Activated CD8-positive, alpha-beta memory T cell treated with anti-CD3 and anti-CD28 coated beads, Interleukin-2, amount 10 ng/mL, durations not matched to agents 7 days and 5 days (primary cell): ENCODE data around the gene TSPAN2. TPM values are rescaled to one million over a fixed set of nuclear protein-coding genes. Genes with fewer than 3 reads are reported as not detected.
"Not testable (repeated sequence)": the region's sequence is repeated elsewhere in the genome, so short reads cannot be mapped to it uniquely, and the experiment has no call there.

Experiments
- ATAC-seq: fragments of 150-1000 bp; cut with Tn5 transposase; one replicate; pipeline ENCODE4 v1.10.0; 2021; ENCODE audit warnings: moderate library complexity
- CTCF ChIA-PET: fragments of 350-600 bp; sonication (Branson Sonifier 250); formaldehyde crosslinking; loops from one replicate; lab custom pipeline; 2021; ENCODE audit warnings: antibody characterized with exemption; lab: Charles Lee
- DNase-seq: peaks from one replicate; pipeline ENCODE4 v3.0.0-alpha.2; 2020
- H3K27ac Mint-ChIP-seq: one replicate; pipeline ENCODE4 v1.8.0; 2021; ENCODE audit warnings: mild to moderate bottlenecking, mixed read lengths
- H3K27me3 Mint-ChIP-seq: one replicate; pipeline ENCODE4 v1.8.0; 2021; ENCODE audit warnings: mixed read lengths
- H3K36me3 Mint-ChIP-seq: one replicate; pipeline ENCODE4 v1.8.0; 2021; ENCODE audit warnings: mild to moderate bottlenecking, mixed read lengths
- H3K4me1 Mint-ChIP-seq: one replicate; pipeline ENCODE4 v1.8.0; 2021; ENCODE audit warnings: mixed read lengths
- H3K4me3 Mint-ChIP-seq: one replicate; pipeline ENCODE4 v1.8.0; 2021; ENCODE audit warnings: mild to moderate bottlenecking, moderate library complexity, mixed read lengths
- H3K9me3 Mint-ChIP-seq: one replicate; pipeline ENCODE4 v1.8.0; 2022; ENCODE audit warnings: low read depth, mixed read lengths
- total RNA-seq, 2 experiments: library from RNA; stranded (reverse); gene quantifications; one replicate each; pipeline ENCODE4 v1.2.3, GENCODE V29; 2021

TSPAN2 gene
- total RNA-seq, 2 experiments from 2014 or later: 1.2 to 2.3 TPM

GRCh38 chr1:115036814-115037507 lies 52.3 kb downstream of the TSPAN2 start:
- Mint-ChIP-seq H3K27ac (no peak overlapping the region), H3K27me3 (peaks cover 4% of the 10 kb centered on the region), H3K4me1 (no peaks in the 10 kb centered on the region), H3K4me3 (no peak overlapping the region), H3K36me3 (no peaks in the 10 kb centered on the region), H3K9me3 (no peaks in the 10 kb centered on the region)
- DNase-seq (no peak), ATAC-seq (no peak)
- CTCF ChIA-PET: no interaction called here

DNA sequence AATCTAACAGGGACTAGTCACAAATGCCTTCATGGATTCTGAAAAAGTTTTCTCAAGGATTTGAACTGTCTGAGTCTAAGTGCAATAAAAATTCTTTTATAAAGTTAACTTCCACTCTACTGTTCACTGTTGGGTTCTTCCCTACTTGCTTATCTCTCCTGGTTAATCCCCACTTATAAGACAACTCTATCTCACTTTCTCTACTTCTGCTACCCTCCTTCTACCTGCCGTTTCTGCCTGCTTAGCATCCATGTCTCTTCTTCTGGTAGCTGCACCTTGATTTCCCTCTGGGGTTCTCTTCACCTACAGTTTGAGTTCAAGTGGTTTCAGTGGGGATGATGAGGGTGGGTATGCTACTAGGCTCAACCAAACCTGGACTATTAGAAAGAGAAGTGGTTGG lies 53.7 kb downstream of the TSPAN2 start:
- ATAC-seq: no peak
- CTCF ChIA-PET: no interaction called here
- no peak for DNase-seq
- H3K4me3 Mint-ChIP-seq: no peak overlapping the region
- no peaks in the 10 kb centered on the region for H3K9me3 Mint-ChIP-seq
- H3K36me3 Mint-ChIP-seq: no peaks in the 10 kb centered on the region
- no peak overlapping the region for H3K27ac Mint-ChIP-seq
- H3K4me1 Mint-ChIP-seq: no peaks in the 10 kb centered on the region
- H3K27me3 Mint-ChIP-seq: peaks cover 8% of the 10 kb centered on the region

GRCh38 chr1:115031595-115031994 lies 57.7 kb downstream of the TSPAN2 start:
- CTCF ChIA-PET: interaction anchor here (1.0 kb wide), 1 partner anchor 107 kb away, joined by 3 read pairs; no protein-coding TSS in a partner anchor
- Mint-ChIP-seq H3K36me3 (no peaks in the 10 kb centered on the region), H3K27me3 (peaks cover 24% of the 10 kb centered on the region)

GRCh38 chr1:115029526-115029925 lies 59.8 kb downstream of the TSPAN2 start, which contains the start of gene TSHB:
Gene TSHB, plus strand, starts transcription at chr1:115029826. Its CDS starts 3,537 bp downstream, at chr1:115033363.
- H3K27me3 Mint-ChIP-seq: peaks cover 24% of the 10 kb centered on the region
- no peak within 1 kb of the TSS for H3K4me3 Mint-ChIP-seq
- H3K36me3 Mint-ChIP-seq: no peaks in the 10 kb centered on the region
- H3K27ac Mint-ChIP-seq: no peak within 1 kb of the TSS
- ATAC-seq (no peak), DNase-seq (no peak)
- CTCF ChIA-PET: interaction anchor here (1.4 to 1.5 kb wide), 2 partner anchors 23 to 83 kb away, joined by 4 to 5 read pairs; no protein-coding TSS in a partner anchor
- no peaks in the 10 kb centered on the region for H3K9me3 Mint-ChIP-seq
- H3K4me1 Mint-ChIP-seq: no peaks in the 10 kb centered on the region

More at GRCh38 chr1:115031595-115031994, 57.7 kb downstream of the TSPAN2 start:
- no peak for ATAC-seq
- Mint-ChIP-seq H3K4me3 (no peak overlapping the region), H3K9me3 (no peaks in the 10 kb centered on the region), H3K4me1 (no peaks in the 10 kb centered on the region), H3K27ac (no peak overlapping the region)
- DNase-seq: no peak

DNA sequence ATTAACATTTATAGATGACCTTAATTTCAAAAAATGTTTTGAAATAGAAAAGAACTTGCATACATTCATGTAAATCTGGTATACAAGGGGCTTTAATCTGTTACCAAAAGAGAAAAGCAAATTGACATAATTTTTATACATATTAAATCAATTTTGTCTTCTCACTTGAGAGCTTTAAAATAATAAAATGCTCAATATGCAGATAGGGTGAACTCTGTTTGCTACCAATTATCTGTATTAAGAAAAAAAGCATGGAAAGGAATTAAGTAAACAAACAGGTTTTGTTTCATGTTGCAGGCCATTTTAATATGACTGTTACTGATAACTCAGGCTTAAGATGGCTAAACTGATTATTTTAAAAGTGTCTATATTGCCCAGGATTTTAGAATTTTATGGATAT lies 65.7 kb downstream of the TSPAN2 start:
- DNase-seq (no peak), ATAC-seq (no peak)
- H3K4me1 Mint-ChIP-seq: no peaks in the 10 kb centered on the region
- no peaks in the 10 kb centered on the region for H3K9me3 Mint-ChIP-seq
- no peak overlapping the region for H3K27ac Mint-ChIP-seq
- no peak overlapping the region for H3K4me3 Mint-ChIP-seq
- CTCF ChIA-PET: no interaction called here
- H3K27me3 Mint-ChIP-seq: peaks cover 31% of the 10 kb centered on the region
- no peaks in the 10 kb centered on the region for H3K36me3 Mint-ChIP-seq

GRCh38 chr1:115021145-115021544 lies 68.2 kb downstream of the TSPAN2 start:
- no peaks in the 10 kb centered on the region for H3K9me3 Mint-ChIP-seq
- H3K27ac Mint-ChIP-seq: no peak overlapping the region
- no peaks in the 10 kb centered on the region for H3K4me1 Mint-ChIP-seq
- no peaks in the 10 kb centered on the region for H3K36me3 Mint-ChIP-seq
- CTCF ChIA-PET: no interaction called here
- ATAC-seq (no peak), DNase-seq (no peak)
- peaks cover 28% of the 10 kb centered on the region for H3K27me3 Mint-ChIP-seq
- no peak overlapping the region for H3K4me3 Mint-ChIP-seq

GRCh38 chr1:115019549-115019948 lies 69.8 kb downstream of the TSPAN2 start:
- H3K27ac Mint-ChIP-seq, H3K4me3 Mint-ChIP-seq, CTCF ChIA-PET, H3K9me3 Mint-ChIP-seq, H3K4me1 Mint-ChIP-seq, ATAC-seq, H3K36me3 Mint-ChIP-seq, DNase-seq: not testable (repeated sequence)
- peaks cover 28% of the 10 kb centered on the region for H3K27me3 Mint-ChIP-seq

DNA sequence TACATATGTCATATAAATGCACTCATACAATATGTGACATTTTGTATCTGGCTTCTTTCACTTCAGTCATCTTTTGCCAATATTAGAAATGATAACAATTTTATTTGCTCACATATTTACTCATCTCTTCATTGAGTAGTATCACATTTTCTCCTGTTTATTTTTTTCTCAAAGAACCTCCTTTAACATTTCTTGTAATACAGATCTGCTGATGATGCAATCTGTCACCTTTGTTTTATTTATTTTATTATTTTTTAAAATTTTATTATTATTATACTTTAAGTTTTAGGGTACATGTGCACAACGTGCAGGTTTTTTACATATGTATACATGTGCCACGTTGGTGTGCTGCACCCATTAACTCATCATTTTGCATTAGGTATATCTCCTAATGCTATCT lies 75.5 kb downstream of the TSPAN2 start:
- Mint-ChIP-seq H3K9me3 (no peaks in the 10 kb centered on the region), H3K36me3 (no peaks in the 10 kb centered on the region), H3K27me3 (no peaks in the 10 kb centered on the region), H3K27ac (no peak overlapping the region), H3K4me1 (no peaks in the 10 kb centered on the region), H3K4me3 (no peak overlapping the region)
- ATAC-seq: no peak
- no peak for DNase-seq
- CTCF ChIA-PET: no interaction called here

DNA sequence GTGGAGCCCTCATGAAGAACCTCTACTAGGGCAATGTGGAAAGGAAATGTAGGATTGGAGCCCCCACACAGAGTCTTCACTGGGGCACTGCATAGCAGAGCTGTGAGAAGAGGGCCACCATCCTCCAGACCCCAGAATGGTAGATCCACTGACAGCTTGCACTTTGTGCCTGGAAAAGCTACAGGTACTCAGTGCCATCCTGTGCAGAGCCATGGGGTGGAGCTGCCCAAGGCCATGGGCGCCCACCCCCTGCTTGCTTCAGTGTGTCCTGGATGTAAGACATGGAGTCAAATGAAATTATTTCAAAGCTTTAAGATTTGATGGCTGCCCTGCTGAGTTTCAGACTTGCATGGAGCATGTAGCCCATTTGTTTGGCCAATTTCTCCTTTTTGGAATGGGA lies 76.9 kb downstream of the TSPAN2 start:
- Mint-ChIP-seq H3K27ac (no peak overlapping the region), H3K4me1 (no peaks in the 10 kb centered on the region), H3K4me3 (no peak overlapping the region), H3K9me3 (no peaks in the 10 kb centered on the region), H3K27me3 (no peaks in the 10 kb centered on the region), H3K36me3 (no peaks in the 10 kb centered on the region)
- DNase-seq (no peak), ATAC-seq (no peak)
- CTCF ChIA-PET: no interaction called here

- Mint-ChIP-seq H3K4me3 (no peak overlapping the region), H3K27ac (no peak overlapping the region), H3K9me3 (no peaks in the 10 kb centered on the region), H3K4me1 (no peaks in the 10 kb centered on the region), H3K27me3 (no peaks in the 10 kb centered on the region), H3K36me3 (no peaks in the 10 kb centered on the region)
- DNase-seq: no peak
- no peak for ATAC-seq
- CTCF ChIA-PET: interaction anchor here (1.4 kb wide), 1 partner anchor 45 kb away, joined by 3 read pairs; no protein-coding TSS in a partner anchor
Observed at GRCh38 chr1:115012006-115012405, 77.3 kb downstream of the TSPAN2 start.

DNA sequence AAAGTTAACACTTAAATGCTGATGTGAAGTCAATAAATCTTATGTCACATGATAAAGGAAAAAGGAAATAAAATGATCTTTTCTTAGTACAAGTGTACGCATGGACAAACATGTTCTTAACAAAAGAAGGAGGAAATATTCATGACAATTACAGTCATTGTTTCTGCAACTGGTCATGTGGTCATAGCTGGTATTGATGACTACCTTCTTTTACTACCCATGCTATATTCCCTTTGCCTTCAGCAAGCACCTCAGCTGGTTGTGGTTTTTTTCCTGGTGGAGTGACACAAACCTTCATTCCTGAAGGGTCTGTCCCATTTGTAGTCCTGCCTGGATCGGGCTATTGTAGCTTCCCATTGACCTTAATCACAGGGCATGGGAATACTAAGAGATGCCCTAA lies 83.1 kb downstream of the TSPAN2 start:
- no peaks in the 10 kb centered on the region for H3K36me3 Mint-ChIP-seq
- ATAC-seq: no peak
- no peak overlapping the region for H3K4me3 Mint-ChIP-seq
- H3K27me3 Mint-ChIP-seq: peaks cover 4% of the 10 kb centered on the region
- CTCF ChIA-PET: no interaction called here
- no peak overlapping the region for H3K27ac Mint-ChIP-seq
- DNase-seq: no peak
- H3K4me1 Mint-ChIP-seq: no peaks in the 10 kb centered on the region
- no peaks in the 10 kb centered on the region for H3K9me3 Mint-ChIP-seq

Other genes starting within 250 kb of the TSPAN2 start
- not detected for gene SYCP1, start 234.6 kb downstream of the TSPAN2 start, total RNA-seq
- not detected for gene TSHB, start 59.7 kb downstream of the TSPAN2 start, total RNA-seq
- not detected for gene NGF, start 248.7 kb upstream of the TSPAN2 start, total RNA-seq